SK-MEL-5 (cell line): Measurements from ENCODE around the gene TIMELESS. TPM values are rescaled to one million over a fixed set of nuclear protein-coding genes. Genes with fewer than 3 reads are reported as not detected.
"Not testable (repeated sequence)": the region's sequence is repeated elsewhere in the genome, so short reads cannot be mapped to it uniquely, and the experiment has no call there.

Source experiments
- DNase-seq: peaks from one replicate; pipeline ENCODE4 v3.0.0-alpha.2; 2016; ENCODE audit warnings: low read depth, low spot score
- in situ Hi-C: cut with HindIII; loops from 2 replicates; pipeline ENCODE4 v1.10.0; 2016; ENCODE audit warnings: low sequenced_read_pairs, high pct_unique_total_duplicates, low pct_unique_long_range_greater_than_20kb
- total RNA-seq: library from RNA; depleted of rRNA; stranded (reverse); fragments of >200 nt; shearing (Covaris generic); gene quantifications from 2 replicates; pipeline ENCODE4 v1.2.3, GENCODE V29; 2014

The TIMELESS gene
- total RNA-seq, 1 experiment from 2014 or later, result 7.7 TPM

GRCh38 chr12:56425193-56425592, 24.0 kb downstream of the TIMELESS start:
- DNase-seq, result no peak
- in situ Hi-C loops, result no loop called here

- in situ Hi-C loops, result no loop called here
- DNase-seq, result no peak
Observed at GRCh38 chr12:56420411-56420810, 28.8 kb downstream of the TIMELESS start.

- in situ Hi-C loops, result no loop called here
- no peak for DNase-seq
Observed at GRCh38 chr12:56417739-56418138, 31.5 kb downstream of the TIMELESS start.

- in situ Hi-C loops, result no loop called here
- DNase-seq, result no peak
Observed at GRCh38 chr12:56414401-56414800, 34.8 kb downstream of the TIMELESS start.

DNA sequence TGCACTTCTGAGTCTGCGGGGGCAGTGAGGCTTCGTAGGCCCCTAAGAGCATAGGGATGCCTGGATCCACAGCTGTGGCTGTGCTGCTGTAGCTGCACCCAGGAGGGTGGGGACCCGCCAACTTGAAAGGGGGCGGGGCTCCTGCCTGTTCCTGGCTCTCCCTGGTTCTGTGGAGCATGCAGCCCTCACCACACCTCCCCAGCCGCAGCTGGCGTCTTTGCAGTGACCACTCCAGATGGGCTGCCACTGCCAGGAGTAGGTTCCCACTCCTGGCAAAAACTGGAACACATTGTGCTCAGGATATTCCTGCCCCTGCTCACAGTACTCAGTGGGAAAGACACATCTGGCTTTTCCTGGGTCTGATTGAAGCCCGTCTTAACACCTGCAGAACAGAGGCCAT, 35.8 kb downstream of the TIMELESS start:
- DNase-seq, result no peak
- in situ Hi-C loops, result no loop called here

DNA sequence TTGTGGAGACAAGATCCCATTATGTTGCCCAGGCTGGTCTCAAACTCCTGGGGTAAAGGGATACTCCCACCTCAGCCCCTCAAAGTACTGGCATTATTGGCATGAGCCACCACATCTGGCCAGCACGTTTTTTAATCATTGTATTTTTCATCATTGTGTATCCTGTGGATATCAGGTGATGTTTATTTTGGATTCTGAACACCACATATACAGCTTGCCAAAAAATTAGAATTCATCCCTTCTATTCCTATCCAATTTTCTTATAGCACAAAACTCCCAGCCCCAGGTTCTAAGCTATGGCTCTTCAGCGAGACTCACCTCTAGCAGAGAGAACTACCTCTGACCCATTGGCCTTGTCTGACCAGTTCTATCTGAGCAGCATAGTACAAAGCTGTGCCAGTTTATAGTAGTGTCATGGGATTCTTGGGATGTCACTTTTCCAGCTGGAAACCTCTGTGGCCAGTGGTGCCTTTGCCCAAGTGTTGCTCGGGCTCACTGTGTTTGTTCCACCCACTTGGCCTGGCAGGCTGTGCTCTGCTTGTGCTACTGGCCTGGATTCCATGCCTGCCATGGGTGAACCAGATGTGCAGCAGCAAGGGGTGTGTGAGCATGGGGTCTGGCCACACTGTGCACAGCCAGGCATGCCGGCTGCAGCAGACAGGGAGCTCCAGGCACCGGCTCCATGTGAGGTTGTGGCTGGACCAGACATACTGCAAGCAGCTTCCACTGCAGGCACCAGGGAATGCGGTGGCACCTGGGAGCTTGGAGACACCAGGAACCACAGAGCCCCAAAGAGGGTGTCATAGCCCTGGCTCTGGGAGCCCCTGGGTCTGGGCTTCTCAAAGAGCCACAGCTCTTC, 37.2 kb downstream of the TIMELESS start:
- no peak for DNase-seq
- in situ Hi-C loops, result no loop called here

- in situ Hi-C loops, result no loop called here
- DNase-seq, result no peak
Observed at GRCh38 chr12:56410768-56411167, 38.5 kb downstream of the TIMELESS start.

DNA sequence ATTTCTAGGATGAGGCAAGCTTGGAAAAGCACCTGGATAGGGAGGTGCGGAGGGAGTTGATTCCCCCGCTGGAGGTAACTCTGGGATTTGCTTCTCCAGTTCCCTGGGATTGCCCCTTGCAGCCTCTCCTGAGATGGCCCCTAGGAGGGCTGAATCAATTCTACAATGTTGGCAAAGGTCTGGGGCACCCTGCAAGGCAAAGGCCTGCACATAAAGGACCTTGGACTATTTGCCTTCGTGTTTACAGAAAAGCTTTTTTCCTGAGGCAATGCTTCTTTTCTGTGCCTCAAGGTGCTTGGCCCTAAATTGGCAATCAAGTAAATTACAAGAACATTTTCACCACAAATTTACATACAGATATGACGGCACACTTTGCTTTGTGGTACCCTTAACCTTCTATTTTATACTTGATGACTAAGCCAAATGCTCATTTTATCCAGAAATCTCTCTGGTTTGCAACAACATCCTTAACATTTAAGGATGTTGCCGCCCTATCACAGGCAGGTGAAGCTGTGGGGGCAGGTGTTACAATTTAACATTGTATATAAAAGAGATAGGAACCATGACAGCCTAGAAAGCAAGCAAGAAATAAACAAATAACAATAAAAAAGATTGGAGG, 40.3 kb downstream of the TIMELESS start:
- in situ Hi-C loops, result no loop called here
- DNase-seq, result no peak

DNA sequence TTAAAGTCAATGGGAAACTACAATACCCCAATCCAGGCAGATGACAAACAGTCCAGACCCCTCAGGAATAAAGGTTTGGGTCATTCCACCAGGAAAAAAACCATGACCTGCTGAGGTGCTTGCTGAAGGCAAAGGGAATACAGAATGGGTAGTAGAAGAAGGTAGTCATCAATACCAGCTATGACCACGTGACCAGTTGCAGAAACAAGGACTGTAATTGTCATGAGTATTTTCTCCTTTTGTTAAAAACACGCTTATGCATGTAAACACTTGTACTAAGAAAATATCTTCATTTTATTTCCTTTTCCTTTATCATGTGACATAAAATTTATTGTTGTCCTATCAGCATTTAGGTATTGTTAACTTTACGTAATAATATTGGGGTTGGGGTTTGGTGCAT, 45.0 kb downstream of the TIMELESS start:
- in situ Hi-C loops, DNase-seq: not testable (repeated sequence)

GRCh38 chr12:56401612-56402011, 47.6 kb downstream of the TIMELESS start:
- in situ Hi-C loops, result not testable (repeated sequence)

DNA sequence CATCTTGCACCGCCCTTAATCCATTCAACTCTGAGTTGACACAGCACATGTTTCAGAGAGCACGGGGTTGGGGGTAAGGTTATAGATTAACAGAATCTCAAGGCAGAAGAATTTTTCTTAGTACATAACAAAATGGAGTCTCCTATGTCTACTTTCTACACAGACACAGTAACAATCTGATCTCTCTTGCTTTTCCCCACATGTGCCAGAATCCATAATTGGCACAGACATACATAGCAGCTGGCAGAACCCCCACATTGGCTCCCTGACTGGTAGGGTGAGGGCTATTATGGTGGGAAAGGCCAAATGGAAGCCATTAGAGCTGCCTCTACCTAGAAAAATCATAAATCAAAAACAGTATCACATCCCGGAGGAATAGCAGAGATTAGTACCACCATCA, 48.1 kb downstream of the TIMELESS start:
- in situ Hi-C loops, result not testable (repeated sequence)

More at GRCh38 chr12:56401612-56402011, 47.6 kb downstream of the TIMELESS start:
- not testable (repeated sequence) for DNase-seq

GRCh38 chr12:56399466-56399865, 49.8 kb downstream of the TIMELESS start:
- in situ Hi-C loops, DNase-seq: not testable (repeated sequence)

More for the DNA sequence above, 48.1 kb downstream of the TIMELESS start:
- not testable (repeated sequence) for DNase-seq

DNA sequence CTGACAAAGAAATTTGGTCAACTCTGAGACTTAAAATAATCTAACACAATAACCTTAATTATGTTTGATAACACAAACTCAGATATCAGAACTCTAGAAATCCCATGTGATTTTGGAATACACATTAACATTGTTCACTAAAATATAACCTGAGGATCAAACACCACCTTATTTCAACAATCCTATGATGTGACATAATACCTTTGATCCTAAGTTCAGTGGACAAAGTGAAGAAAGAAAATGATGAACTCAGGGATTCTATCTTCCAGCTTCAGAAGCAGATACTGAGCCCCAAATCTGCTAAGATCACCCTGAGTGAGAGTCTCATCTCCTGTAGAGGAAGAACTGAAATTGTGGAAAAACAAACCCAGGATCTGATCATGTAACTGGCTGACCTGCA, 50.9 kb downstream of the TIMELESS start:
- in situ Hi-C loops, result no loop called here
- DNase-seq, result no peak

- in situ Hi-C loops, result no loop called here
- no peak for DNase-seq
Observed at GRCh38 chr12:56392331-56392730, 56.9 kb downstream of the TIMELESS start.

GRCh38 chr12:56391721-56392120, 57.5 kb downstream of the TIMELESS start:
- DNase-seq, result no peak
- in situ Hi-C loops, result no loop called here

DNA sequence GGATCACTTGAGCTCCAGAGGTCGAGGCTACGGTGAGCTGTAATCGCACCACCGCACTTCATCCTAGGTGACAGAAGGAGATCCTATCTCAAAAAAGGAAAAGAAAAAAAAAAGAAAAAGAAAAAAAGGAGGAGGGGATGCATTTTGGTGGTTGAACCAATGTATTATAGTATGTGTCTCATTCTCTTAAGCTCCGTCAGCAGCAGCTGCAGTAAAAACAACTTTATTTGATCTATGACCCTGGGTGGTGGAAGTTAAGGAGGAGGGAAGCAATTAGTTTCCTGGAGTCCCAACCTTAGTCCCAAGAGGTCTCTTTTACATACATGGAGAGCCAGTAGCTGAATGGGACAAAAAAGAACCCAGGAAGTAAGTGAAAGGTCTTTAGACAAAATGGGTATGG, 59.8 kb downstream of the TIMELESS start:
- DNase-seq, result no peak
- in situ Hi-C loops, result no loop called here

DNA sequence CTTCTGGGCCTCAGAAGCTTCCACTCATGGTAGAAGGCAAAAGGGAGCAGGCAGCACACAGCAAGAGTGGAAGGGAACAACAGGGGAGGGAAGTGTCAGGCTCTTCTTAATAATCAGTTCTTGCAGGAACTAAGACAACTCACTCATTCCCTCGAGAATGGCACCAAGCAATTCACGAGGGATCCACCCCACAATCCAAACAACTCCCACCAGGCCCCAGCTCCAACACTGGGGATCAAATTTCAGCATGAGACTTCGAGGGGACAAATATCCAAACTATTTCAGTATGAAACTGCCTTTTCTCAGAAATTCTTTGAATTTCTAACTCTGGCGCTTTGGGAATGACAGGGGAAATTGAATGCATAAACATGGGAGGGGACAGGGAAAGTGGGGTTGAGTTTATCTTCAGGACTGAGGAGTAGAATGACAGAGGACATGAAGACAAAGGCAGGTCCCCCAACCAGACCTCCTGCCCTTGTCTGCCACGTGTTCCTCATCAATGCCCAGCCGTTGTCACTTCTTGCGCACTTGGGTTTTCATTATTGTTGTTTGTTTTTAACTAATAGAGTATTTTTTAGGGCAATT, 62.0 kb downstream of the TIMELESS start:
- in situ Hi-C loops, result no loop called here
- DNase-seq, result no peak

- no peak for DNase-seq
- in situ Hi-C loops, result no loop called here
Observed at GRCh38 chr12:56385873-56386272, 63.4 kb downstream of the TIMELESS start.

- no peak for DNase-seq
- in situ Hi-C loops, result no loop called here
Observed at GRCh38 chr12:56382611-56383010, 66.6 kb downstream of the TIMELESS start.
